Astrocyte (in vitro differentiated cells and primary cell): ENCODE measurements around the gene ENPP4.
"Not testable (repeated sequence)": the region's sequence is repeated elsewhere in the genome, so short reads cannot be mapped to it uniquely, and the experiment has no call there.

Experiments
- EZH2 ChIP-seq: IDR thresholded peaks from 2 replicates; pipeline ENCODE4 v1.6.1; 2012; ENCODE audit warnings: mild to moderate bottlenecking, low read length, inconsistent platforms; ENCODE audit not compliant: insufficient read depth
- TF ChIP-seq, protein P1 (sequence below): IDR thresholded peaks from 2 replicates; pipeline ENCODE4 v1.5.1; 2011; ENCODE audit warnings: low read depth, mild to moderate bottlenecking, inconsistent platforms, low read length, moderate library complexity; ENCODE audit not compliant: insufficient read depth

DNA sequence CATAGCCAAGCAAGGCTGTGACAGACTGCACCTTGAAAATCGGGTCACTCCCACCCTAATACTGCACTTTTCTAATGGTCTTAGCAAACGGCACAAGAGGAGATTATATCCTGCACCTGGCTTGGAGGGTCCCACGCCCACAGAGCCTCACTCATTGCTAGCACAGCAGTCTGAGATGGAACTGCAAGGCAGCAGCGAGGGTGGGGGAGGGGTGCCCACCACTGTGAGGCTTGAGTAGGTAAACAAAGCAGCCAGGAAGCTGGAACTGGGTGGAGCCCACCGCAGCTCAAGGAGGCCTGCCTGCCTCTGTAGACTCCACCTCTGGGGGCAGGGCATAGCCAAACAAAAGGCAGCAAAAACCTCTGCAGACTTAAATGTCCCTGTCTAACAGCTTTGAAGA, 10.1 kb upstream of the ENPP4 start:
- not testable (repeated sequence) for TF ChIP-seq EZH2
- TF ChIP-seq, protein P1, sequence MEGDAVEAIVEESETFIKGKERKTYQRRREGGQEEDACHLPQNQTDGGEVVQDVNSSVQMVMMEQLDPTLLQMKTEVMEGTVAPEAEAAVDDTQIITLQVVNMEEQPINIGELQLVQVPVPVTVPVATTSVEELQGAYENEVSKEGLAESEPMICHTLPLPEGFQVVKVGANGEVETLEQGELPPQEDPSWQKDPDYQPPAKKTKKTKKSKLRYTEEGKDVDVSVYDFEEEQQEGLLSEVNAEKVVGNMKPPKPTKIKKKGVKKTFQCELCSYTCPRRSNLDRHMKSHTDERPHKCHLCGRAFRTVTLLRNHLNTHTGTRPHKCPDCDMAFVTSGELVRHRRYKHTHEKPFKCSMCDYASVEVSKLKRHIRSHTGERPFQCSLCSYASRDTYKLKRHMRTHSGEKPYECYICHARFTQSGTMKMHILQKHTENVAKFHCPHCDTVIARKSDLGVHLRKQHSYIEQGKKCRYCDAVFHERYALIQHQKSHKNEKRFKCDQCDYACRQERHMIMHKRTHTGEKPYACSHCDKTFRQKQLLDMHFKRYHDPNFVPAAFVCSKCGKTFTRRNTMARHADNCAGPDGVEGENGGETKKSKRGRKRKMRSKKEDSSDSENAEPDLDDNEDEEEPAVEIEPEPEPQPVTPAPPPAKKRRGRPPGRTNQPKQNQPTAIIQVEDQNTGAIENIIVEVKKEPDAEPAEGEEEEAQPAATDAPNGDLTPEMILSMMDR: not testable (repeated sequence)
